T-cell (primary cell): ENCODE measurements around the gene ARHGEF4. TPM values are rescaled to one million over a fixed set of nuclear protein-coding genes. Genes with fewer than 3 reads are reported as not detected.

Experiments used
- ATAC-seq, 4 experiments: fragments of 200-7000 bp in 3 of 4; fragments of 150-1000 bp in 1 of 4; cut with Tn5 transposase; replicated peaks in 1 of 4; 1 replicate in 3 of 4; 2 replicates in 1 of 4; pipeline ENCODE4 v1.10.0; 2021; ENCODE audit warnings: moderate library complexity in 3 of 4, mild to moderate bottlenecking in 2 of 4, moderate number of reproducible peaks in 1 of 4
- CTCF ChIA-PET, 2 donors: fragments of 300-600 bp; sonication (Branson Sonifier 250); formaldehyde crosslinking; loops; one replicate each; lab custom pipeline; 2022; ENCODE audit warnings: antibody characterized with exemption in 2 of 2; lab: Charles Lee
- POLR2A ChIA-PET, 2 donors: fragments of 300-600 bp; sonication (Branson Sonifier 250); formaldehyde crosslinking; loops; one replicate each; lab custom pipeline; 2022; ENCODE audit warnings: antibody characterized with exemption in 2 of 2; lab: Charles Lee
- DNase-seq, 35 experiments: peaks; one replicate each; pipeline versions ENCODE4 v3.0.0 to v3.0.0-alpha.2; 2013 to 2023
- H3K27ac ChIP-seq: one replicate; pipeline ENCODE4 v1.5.1; 2013; ENCODE audit warnings: low read length
- H3K27me3 ChIP-seq, 2 experiments: replicated peaks in 1 of 2; 1 replicate in 1 of 2; 2 replicates in 1 of 2; pipeline versions ENCODE4 v1.6.1 to v1.7.0; 2013; ENCODE audit warnings: low read length in 1 of 2, mixed read lengths in 1 of 2; ENCODE audit not compliant: control insufficient read depth in 2 of 2, insufficient read depth in 2 of 2; ENCODE audit errors: extremely low read depth in 1 of 2
- H3K36me3 ChIP-seq, 2 donors: 1 replicate in 1 of 2; 2 replicates in 1 of 2; pipeline versions ENCODE4 v1.6.1 to v1.7.0; 2013; ENCODE audit warnings: low read length in 1 of 2; ENCODE audit not compliant: control insufficient read depth in 2 of 2, insufficient read depth in 1 of 2; ENCODE audit errors: extremely low read depth in 1 of 2
- H3K4me1 ChIP-seq, 2 experiments: 1 replicate in 1 of 2; 2 replicates in 1 of 2; pipeline versions ENCODE4 v1.6.1 to v1.7.0; 2013; ENCODE audit warnings: low read length in 2 of 2, mixed read lengths in 1 of 2; ENCODE audit not compliant: insufficient read depth in 2 of 2, control insufficient read depth in 1 of 2; ENCODE audit errors: extremely low read depth in 1 of 2
- H3K4me3 ChIP-seq, 2 donors: 1 replicate in 1 of 2; 2 replicates in 1 of 2; pipeline versions ENCODE4 v1.5.1 to v1.7.0; 2013; ENCODE audit warnings: mild to moderate bottlenecking in 2 of 2, low read length in 1 of 2, moderate library complexity in 1 of 2; ENCODE audit not compliant: control insufficient read depth in 1 of 2; ENCODE audit errors: extremely low read depth in 1 of 2
- H3K9me3 ChIP-seq: 2 replicates; pipeline ENCODE4 v1.7.0; 2013
- H3K27ac Mint-ChIP-seq, 2 donors: one replicate each; pipeline ENCODE4 v1.8.0; 2020 to 2021; ENCODE audit warnings: mild to moderate bottlenecking in 2 of 2, mixed read lengths in 2 of 2
- H3K27me3 Mint-ChIP-seq, 2 donors: one replicate each; pipeline ENCODE4 v1.8.0; 2021 to 2022; ENCODE audit warnings: mixed read lengths in 2 of 2
- H3K36me3 Mint-ChIP-seq: one replicate; pipeline ENCODE4 v1.8.0; 2021; ENCODE audit warnings: mixed read lengths
- H3K4me1 Mint-ChIP-seq, 3 donors: one replicate each; pipeline ENCODE4 v1.8.0; 2020 to 2022; ENCODE audit warnings: mixed read lengths in 3 of 3, mild to moderate bottlenecking in 1 of 3
- H3K4me3 Mint-ChIP-seq, 3 donors: one replicate each; pipeline ENCODE4 v1.8.0; 2020 to 2022; ENCODE audit warnings: mild to moderate bottlenecking in 3 of 3, mixed read lengths in 3 of 3, moderate library complexity in 3 of 3
- H3K9me3 Mint-ChIP-seq, 3 donors: one replicate each; pipeline ENCODE4 v1.8.0; 2020 to 2022; ENCODE audit warnings: mixed read lengths in 3 of 3
- WGBS: methylation state at CpG from one replicate; pipeline ENCODE4 v1.1.5; 2013; ENCODE audit warnings: missing lambda C conversion rate; ENCODE audit not compliant: insufficient coverage; 5-methylcytosine and 5-hydroxymethylcytosine counted together
- total RNA-seq, 35 experiments: library from RNA in 6 of 35; stranded (reverse) in 6 of 35; fragments of 120-200 nt in 1 of 35; gene quantifications; one replicate each; pipeline versions ENCODE4 v1.2.1 to v1.2.4 and lab custom pipeline; 2013 to 2026

ARHGEF4 gene
- total RNA-seq, 5 donors from 2014 or later (not counting 1 experiment from before 2014, with no cell fraction given), result 2.9 to 5.3 (median 4.4) TPM

- ChIA-PET CTCF (no interaction called here), POLR2A (no interaction called here)
- Histone ChIP-seq H3K27ac (no peak overlapping the region), H3K9me3 (no peaks in the 10 kb centered on the region), H3K27me3 (peaks cover 0 to 8% of the 10 kb centered on the region in 2 experiments), H3K36me3 (no peaks in the 10 kb centered on the region), H3K4me1 (peaks cover 0 to 22% of the 10 kb centered on the region in 2 experiments), H3K4me3 (no peak overlapping the region)
- Mint-ChIP-seq H3K9me3 (no peaks in the 10 kb centered on the region), H3K4me1 (peaks cover 6 to 19% (median 17%) of the 10 kb centered on the region in 3 donors), H3K36me3 (no peaks in the 10 kb centered on the region), H3K27me3 (peaks cover 0 to 2% of the 10 kb centered on the region in 2 donors), H3K27ac (no peak overlapping the region), H3K4me3 (no peak overlapping the region)
- ATAC-seq (no peak), DNase-seq (no peak)
- 94% methylated on average over 12 of the region's 12 CpGs for WGBS
These were observed 10.3 kb upstream of the ARHGEF4 start for GRCh38 chr2:130826419-130826818.

GRCh38 chr2:130826821-130827501 lies 9.8 kb upstream of the ARHGEF4 start:
- ATAC-seq, result no peak
- Histone ChIP-seq H3K27ac (no peak overlapping the region), H3K4me3 (no peak overlapping the region), H3K27me3 (peaks cover 0 to 10% of the 10 kb centered on the region in 2 experiments), H3K36me3 (no peaks in the 10 kb centered on the region), H3K4me1 (peaks cover 0 to 22% of the 10 kb centered on the region in 2 experiments), H3K9me3 (no peaks in the 10 kb centered on the region)
- ChIA-PET POLR2A (no interaction called here), CTCF (no interaction called here)
- H3K4me3 Mint-ChIP-seq, result no peak overlapping the region
- WGBS, result 67% methylated on average over 3 of the region's 7 CpGs
- peaks cover 6 to 19% (median 17%) of the 10 kb centered on the region in 3 donors for H3K4me1 Mint-ChIP-seq
- H3K36me3 Mint-ChIP-seq, result no peaks in the 10 kb centered on the region
- no peak overlapping the region for H3K27ac Mint-ChIP-seq
- H3K27me3 Mint-ChIP-seq, result peaks cover under 1 to 2% of the 10 kb centered on the region in 2 donors
- no peak for DNase-seq
- H3K9me3 Mint-ChIP-seq, result no peaks in the 10 kb centered on the region

DNA sequence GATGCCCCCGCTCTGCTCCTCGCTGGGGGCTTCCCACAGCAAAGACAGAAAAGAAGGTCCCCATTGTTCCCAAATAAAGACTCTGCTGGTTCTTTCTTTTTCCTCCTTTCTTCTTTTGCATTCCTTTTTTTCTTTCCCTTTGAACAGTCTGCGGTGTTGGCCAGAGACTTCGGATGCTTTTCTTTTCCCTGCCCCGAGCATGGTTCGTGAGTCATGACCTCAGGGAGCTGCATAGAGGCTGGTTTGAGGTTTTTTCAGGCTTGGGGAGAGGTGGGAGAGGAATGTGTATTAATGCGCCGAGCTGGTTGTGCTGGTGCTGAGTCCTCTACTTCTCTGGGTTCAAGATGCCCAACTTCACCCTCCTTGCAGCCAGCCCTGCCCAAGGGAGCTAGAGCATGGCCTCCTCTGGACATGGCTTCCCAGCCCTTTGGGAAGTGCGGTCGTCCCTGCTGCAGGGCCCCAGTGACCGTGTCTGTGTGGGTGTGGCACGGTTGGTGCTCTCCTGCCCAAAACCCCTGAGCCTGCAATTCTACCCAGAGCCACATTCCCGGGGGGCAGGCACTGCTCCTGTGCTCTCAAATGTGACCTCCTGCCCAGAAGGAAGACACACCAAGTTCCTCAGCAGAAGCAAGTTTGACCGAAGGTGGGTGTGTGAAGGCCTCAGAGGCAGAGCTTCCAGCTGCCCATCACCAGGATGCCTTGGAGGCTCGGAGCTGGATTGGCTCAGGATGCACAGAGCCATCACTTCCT lies 9.0 kb upstream of the ARHGEF4 start:
- peaks cover 6 to 19% (median 17%) of the 10 kb centered on the region in 3 donors for H3K4me1 Mint-ChIP-seq
- no peak overlapping the region for H3K4me3 ChIP-seq
- CTCF ChIA-PET, result no interaction called here
- ATAC-seq, result no peak
- H3K4me3 Mint-ChIP-seq, result no peak overlapping the region
- no peaks in the 10 kb centered on the region for H3K9me3 Mint-ChIP-seq
- peaks cover 0 to 22% of the 10 kb centered on the region in 2 experiments for H3K4me1 ChIP-seq
- peaks cover 7% of the 10 kb centered on the region in 2 donors for H3K27me3 Mint-ChIP-seq
- H3K9me3 ChIP-seq, result no peaks in the 10 kb centered on the region
- POLR2A ChIA-PET, result no interaction called here
- WGBS, result 90% methylated on average over 9 of the region's 15 CpGs
- no peaks in the 10 kb centered on the region for H3K36me3 Mint-ChIP-seq
- no peak overlapping the region for H3K27ac Mint-ChIP-seq
- no peaks in the 10 kb centered on the region for H3K36me3 ChIP-seq
- no peak for DNase-seq
- peaks cover 0 to 17% of the 10 kb centered on the region in 2 experiments for H3K27me3 ChIP-seq
- no peak overlapping the region for H3K27ac ChIP-seq

DNA sequence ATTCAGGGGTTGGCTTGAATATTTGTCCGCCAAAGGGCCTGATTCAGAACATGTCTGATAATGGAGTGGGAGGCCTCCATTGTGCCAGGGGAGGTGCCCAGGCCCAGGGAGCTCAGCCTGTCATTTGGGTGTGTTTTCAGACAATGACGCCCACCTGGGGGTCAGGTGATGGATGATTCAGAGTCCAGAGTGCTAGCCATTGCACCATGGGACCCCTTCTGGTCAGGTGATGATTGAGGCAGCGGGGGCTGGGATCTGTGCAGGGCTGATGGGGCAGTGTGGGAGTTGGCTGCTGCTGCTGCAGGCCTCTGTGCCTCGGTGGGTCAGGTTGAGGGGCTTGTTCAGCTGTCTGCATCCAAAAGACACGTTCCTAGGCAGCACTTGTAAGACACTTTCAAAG lies 8.3 kb upstream of the ARHGEF4 start:
- H3K4me3 ChIP-seq, result no peak overlapping the region
- no peak overlapping the region for H3K27ac Mint-ChIP-seq

DNA sequence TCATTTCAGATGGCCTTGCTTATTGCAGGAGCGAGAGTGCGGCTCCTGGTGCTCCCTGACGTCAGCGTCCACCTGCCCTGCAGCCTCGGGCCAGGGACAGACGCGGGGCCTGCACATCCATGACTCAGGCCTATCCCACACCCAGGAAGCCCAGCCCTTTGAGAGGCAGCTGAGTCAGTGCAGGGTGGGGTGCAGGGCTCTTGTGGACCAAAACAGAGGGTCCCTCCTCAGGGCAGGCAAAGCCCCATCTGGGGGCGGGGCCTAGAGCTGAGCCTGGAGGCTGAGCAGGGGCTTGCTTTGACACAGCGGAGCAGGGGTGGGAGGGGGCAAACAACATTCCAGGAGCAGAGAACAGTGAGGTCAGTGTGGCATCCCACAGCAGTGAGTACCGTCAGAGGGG lies 7.7 kb upstream of the ARHGEF4 start:
- CTCF ChIA-PET, result no interaction called here
- peaks cover 4 to 13% (median 13%) of the 10 kb centered on the region in 3 donors for H3K4me1 Mint-ChIP-seq

More for the DNA sequence above, 8.3 kb upstream of the ARHGEF4 start:
- H3K27me3 ChIP-seq, result peaks cover 0 to 18% of the 10 kb centered on the region in 2 experiments
- no peaks in the 10 kb centered on the region for H3K9me3 ChIP-seq
- no peak for ATAC-seq
- WGBS, result 91% methylated on average over 4 of the region's 5 CpGs
- no peak overlapping the region for H3K27ac ChIP-seq
- Mint-ChIP-seq H3K9me3 (no peaks in the 10 kb centered on the region), H3K27me3 (peaks cover 8 to 12% of the 10 kb centered on the region in 2 donors), H3K36me3 (no peaks in the 10 kb centered on the region), H3K4me3 (no peak overlapping the region), H3K4me1 (peaks cover 6 to 18% (median 17%) of the 10 kb centered on the region in 3 donors)
- CTCF ChIA-PET, result no interaction called here
- H3K4me1 ChIP-seq, result peaks cover 0 to 17% of the 10 kb centered on the region in 2 experiments
- H3K36me3 ChIP-seq, result no peaks in the 10 kb centered on the region
- no peak for DNase-seq
- POLR2A ChIA-PET, result no interaction called here

DNA sequence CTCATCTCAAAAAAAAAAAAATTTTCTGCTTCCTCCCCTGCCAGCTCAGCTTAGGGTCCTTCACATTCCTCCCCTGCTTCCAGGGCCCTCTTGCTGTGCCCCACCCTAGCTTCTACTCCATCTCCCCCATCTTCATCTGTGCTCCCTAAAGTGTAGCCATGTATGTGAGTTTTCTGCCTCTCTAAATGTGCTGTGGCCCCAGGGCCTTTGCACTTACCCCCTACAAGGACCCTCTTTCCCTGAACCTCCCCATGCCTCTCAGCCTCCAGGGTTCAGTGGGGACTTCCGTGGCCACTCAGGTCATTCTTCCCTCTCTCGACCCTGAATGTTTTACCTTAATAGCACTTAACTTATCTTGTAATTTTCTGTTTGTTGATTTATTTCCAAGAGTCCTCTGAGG lies 6.2 kb upstream of the ARHGEF4 start:
- ATAC-seq (no peak), DNase-seq (no peak)
- no peak overlapping the region for H3K27ac ChIP-seq
- H3K9me3 Mint-ChIP-seq, result no peaks in the 10 kb centered on the region
- no peaks in the 10 kb centered on the region for H3K4me1 Mint-ChIP-seq
- ChIA-PET CTCF (no interaction called here), POLR2A (no interaction called here)
- no peak overlapping the region for H3K27ac Mint-ChIP-seq
- no CpG with 5 or more reads among the region's 2 CpGs for WGBS
- H3K36me3 ChIP-seq, result no peaks in the 10 kb centered on the region
- no peaks in the 10 kb centered on the region for H3K36me3 Mint-ChIP-seq
- H3K27me3 ChIP-seq, result peaks cover 2 to 25% of the 10 kb centered on the region in 2 experiments
- no peaks in the 10 kb centered on the region for H3K9me3 ChIP-seq
- H3K4me1 ChIP-seq, result no peaks in the 10 kb centered on the region
- H3K4me3 ChIP-seq, result no peak overlapping the region
- H3K27me3 Mint-ChIP-seq, result peaks cover 18 to 25% of the 10 kb centered on the region in 2 donors
- H3K4me3 Mint-ChIP-seq, result no peak overlapping the region

More for the DNA sequence above, 7.7 kb upstream of the ARHGEF4 start:
- H3K9me3 ChIP-seq, result no peaks in the 10 kb centered on the region
- no peak overlapping the region for H3K4me3 ChIP-seq
- 97% methylated on average over 5 of the region's 10 CpGs for WGBS
- ATAC-seq, result no peak
- no peak for DNase-seq
- Mint-ChIP-seq H3K4me3 (no peak overlapping the region), H3K27me3 (peaks cover 8 to 13% of the 10 kb centered on the region in 2 donors), H3K27ac (no peak overlapping the region), H3K36me3 (no peaks in the 10 kb centered on the region), H3K9me3 (no peaks in the 10 kb centered on the region)
- H3K36me3 ChIP-seq, result no peaks in the 10 kb centered on the region
- peaks cover 0 to 12% of the 10 kb centered on the region in 2 experiments for H3K4me1 ChIP-seq
- H3K27ac ChIP-seq, result no peak overlapping the region
- peaks cover 0 to 16% of the 10 kb centered on the region in 2 experiments for H3K27me3 ChIP-seq
- POLR2A ChIA-PET, result no interaction called here
